Vagina (tissue), 2 donors: ENCODE data around the gene OR9G4.

ENCODE experiments used
- POLR2A ChIP-seq, 2 donors: fragments of 450-650 bp; IDR thresholded peaks; one replicate each; pipeline ENCODE4 v1.6.1; 2017; ENCODE audit warnings: antibody characterized with exemption in 2 of 2, mild to moderate bottlenecking in 2 of 2, moderate library complexity in 2 of 2
- POLR2AphosphoS5 ChIP-seq, 2 donors: sonication (generic); formaldehyde crosslinking; IDR thresholded peaks; one replicate each; pipeline ENCODE4 v1.9.0; 2017; ENCODE audit warnings: antibody characterized with exemption in 2 of 2, mild to moderate bottlenecking in 2 of 2, low read depth in 1 of 2; ENCODE audit not compliant: insufficient read depth in 1 of 2
- TF ChIP-seq, protein P1 (sequence below), 3 experiments: fragments of 450-650 bp in 2 of 3; fragments of 200-600 bp in 1 of 3; sonication (generic) in 1 of 3; IDR thresholded peaks; one replicate each; pipeline ENCODE4 v1.5.1; 2017 to 2019; ENCODE audit warnings: antibody characterized with exemption in 3 of 3, mild to moderate bottlenecking in 2 of 3, moderate library complexity in 2 of 3

- TF ChIP-seq POLR2AphosphoS5 (IDR thresholded peaks at IDR 0.05; ENCODE audit: insufficient read depth in 1 of 2, low read depth in 1 of 2) (no peak), POLR2A (IDR thresholded peaks at IDR 0.05) (no peak)
- TF ChIP-seq, protein P1, sequence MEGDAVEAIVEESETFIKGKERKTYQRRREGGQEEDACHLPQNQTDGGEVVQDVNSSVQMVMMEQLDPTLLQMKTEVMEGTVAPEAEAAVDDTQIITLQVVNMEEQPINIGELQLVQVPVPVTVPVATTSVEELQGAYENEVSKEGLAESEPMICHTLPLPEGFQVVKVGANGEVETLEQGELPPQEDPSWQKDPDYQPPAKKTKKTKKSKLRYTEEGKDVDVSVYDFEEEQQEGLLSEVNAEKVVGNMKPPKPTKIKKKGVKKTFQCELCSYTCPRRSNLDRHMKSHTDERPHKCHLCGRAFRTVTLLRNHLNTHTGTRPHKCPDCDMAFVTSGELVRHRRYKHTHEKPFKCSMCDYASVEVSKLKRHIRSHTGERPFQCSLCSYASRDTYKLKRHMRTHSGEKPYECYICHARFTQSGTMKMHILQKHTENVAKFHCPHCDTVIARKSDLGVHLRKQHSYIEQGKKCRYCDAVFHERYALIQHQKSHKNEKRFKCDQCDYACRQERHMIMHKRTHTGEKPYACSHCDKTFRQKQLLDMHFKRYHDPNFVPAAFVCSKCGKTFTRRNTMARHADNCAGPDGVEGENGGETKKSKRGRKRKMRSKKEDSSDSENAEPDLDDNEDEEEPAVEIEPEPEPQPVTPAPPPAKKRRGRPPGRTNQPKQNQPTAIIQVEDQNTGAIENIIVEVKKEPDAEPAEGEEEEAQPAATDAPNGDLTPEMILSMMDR (IDR thresholded peaks at IDR 0.05), result no peak
Measured at GRCh38 chr11:56740886-56741285, 7.6 kb downstream of the OR9G4 start.
